Measurements from ENCODE around the gene GSTM1. TPM values are rescaled to one million over a fixed set of nuclear protein-coding genes. Genes with fewer than 3 reads are reported as not detected.
"Not testable (repeated sequence)": the region's sequence is repeated elsewhere in the genome, so short reads cannot be mapped to it uniquely, and the experiment has no call there.

Gene GSTM1
- total and polyA plus RNA-seq, 2 donors (not counting 1 experiment from before 2014, with no cell fraction given), result 30.5 to 40.0 TPM

- H3K9me3 Mint-ChIP-seq (ENCODE audit: insufficient read depth); ATAC-seq (ENCODE audit: low read depth); H3K4me3 Mint-ChIP-seq; H3K36me3 ChIP-seq (replicated peaks in 1 of 2; ENCODE audit: control extremely low read depth in 1 of 2, control insufficient read depth in 1 of 2, extremely low read depth in 1 of 2, insufficient read depth in 2 of 2, low read length in 1 of 2); H3K9ac ChIP-seq (ENCODE audit: low read length); H3K4me1 Mint-ChIP-seq; H3K27ac ChIP-seq (ENCODE audit: low read length in 2 of 2); H3K27me3 ChIP-seq (replicated peaks in 1 of 4; ENCODE audit: control extremely low read depth in 1 of 4, control insufficient read depth in 3 of 4, insufficient read depth in 4 of 4, low read length in 3 of 4); H3K4me1 ChIP-seq (ENCODE audit: control insufficient read depth in 2 of 2, insufficient read depth in 2 of 2, low read length in 2 of 2); H3K4me2 ChIP-seq (replicated peaks; ENCODE audit: low read depth, low read length, poor library complexity, severe bottlenecking); H3K27ac Mint-ChIP-seq; intact Hi-C loops (cut with micrococcal nuclease); POLR2A ChIA-PET; H3K79me2 ChIP-seq (ENCODE audit: control insufficient read depth, insufficient read depth, low read length); DNase-seq; H2AFZ ChIP-seq (ENCODE audit: insufficient read depth, low read depth, low read length, poor library complexity, severe bottlenecking); H3K9me3 ChIP-seq (ENCODE audit: control extremely low read depth in 1 of 3, control insufficient read depth in 2 of 3, insufficient read depth in 1 of 3, low read length in 2 of 3); H3K4me3 ChIP-seq (ENCODE audit: control extremely low read depth in 1 of 5, extremely low read depth in 1 of 5, insufficient read depth in 1 of 5, low read depth in 2 of 5, low read length in 4 of 5); H3K27me3 Mint-ChIP-seq; H4K20me1 ChIP-seq (ENCODE audit: control insufficient read depth, insufficient read depth, low read length, poor library complexity, severe bottlenecking): not testable (repeated sequence)
- CTCF ChIA-PET, result interaction anchor here (1.1 kb wide), 1 partner anchor 55 kb away, joined by 4 read pairs; no protein-coding TSS in a partner anchor
- no CpG with 5 or more reads among the region's 3 CpGs for WGBS (ENCODE audit: insufficient coverage)
Observed at GRCh38 chr1:109695138-109695537, 7.5 kb downstream of the GSTM1 start.

- H3K9ac ChIP-seq (ENCODE audit: low read length), result no peak overlapping the region
- H3K4me1 Mint-ChIP-seq, result no peaks in the 10 kb centered on the region
- DNase-seq (no peak), ATAC-seq (ENCODE audit: low read depth) (no peak)
- H3K27me3 ChIP-seq (replicated peaks in 1 of 4; ENCODE audit: control extremely low read depth in 1 of 4, control insufficient read depth in 3 of 4, insufficient read depth in 4 of 4, low read length in 3 of 4), result no peaks in the 10 kb centered on the region
- no peak overlapping the region for H3K4me3 ChIP-seq (ENCODE audit: control extremely low read depth in 1 of 5, extremely low read depth in 1 of 5, insufficient read depth in 1 of 5, low read depth in 2 of 5, low read length in 4 of 5)
- WGBS (ENCODE audit: insufficient coverage), result no CpG with 5 or more reads among the region's 4 CpGs
- no peak overlapping the region for H3K27ac ChIP-seq (ENCODE audit: low read length in 2 of 2)
- ChIA-PET POLR2A (no interaction called here), CTCF (no interaction called here)
- H3K9me3 ChIP-seq (ENCODE audit: control extremely low read depth in 1 of 3, control insufficient read depth in 2 of 3, insufficient read depth in 1 of 3, low read length in 2 of 3), result no peaks in the 10 kb centered on the region
- TF ChIP-seq, protein P1, sequence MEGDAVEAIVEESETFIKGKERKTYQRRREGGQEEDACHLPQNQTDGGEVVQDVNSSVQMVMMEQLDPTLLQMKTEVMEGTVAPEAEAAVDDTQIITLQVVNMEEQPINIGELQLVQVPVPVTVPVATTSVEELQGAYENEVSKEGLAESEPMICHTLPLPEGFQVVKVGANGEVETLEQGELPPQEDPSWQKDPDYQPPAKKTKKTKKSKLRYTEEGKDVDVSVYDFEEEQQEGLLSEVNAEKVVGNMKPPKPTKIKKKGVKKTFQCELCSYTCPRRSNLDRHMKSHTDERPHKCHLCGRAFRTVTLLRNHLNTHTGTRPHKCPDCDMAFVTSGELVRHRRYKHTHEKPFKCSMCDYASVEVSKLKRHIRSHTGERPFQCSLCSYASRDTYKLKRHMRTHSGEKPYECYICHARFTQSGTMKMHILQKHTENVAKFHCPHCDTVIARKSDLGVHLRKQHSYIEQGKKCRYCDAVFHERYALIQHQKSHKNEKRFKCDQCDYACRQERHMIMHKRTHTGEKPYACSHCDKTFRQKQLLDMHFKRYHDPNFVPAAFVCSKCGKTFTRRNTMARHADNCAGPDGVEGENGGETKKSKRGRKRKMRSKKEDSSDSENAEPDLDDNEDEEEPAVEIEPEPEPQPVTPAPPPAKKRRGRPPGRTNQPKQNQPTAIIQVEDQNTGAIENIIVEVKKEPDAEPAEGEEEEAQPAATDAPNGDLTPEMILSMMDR (IDR thresholded peaks at IDR 0.05), result no peak
- TF ChIP-seq EZH2 (IDR thresholded peaks at IDR 0.05; ENCODE audit: borderline replicate concordance, insufficient read depth, low read depth, low read length, poor library complexity, severe bottlenecking), result no peak
- H2AFZ ChIP-seq (ENCODE audit: insufficient read depth, low read depth, low read length, poor library complexity, severe bottlenecking), result no peak overlapping the region
- no peaks in the 10 kb centered on the region for H4K20me1 ChIP-seq (ENCODE audit: control insufficient read depth, insufficient read depth, low read length, poor library complexity, severe bottlenecking)
- no peaks in the 10 kb centered on the region for H3K9me3 Mint-ChIP-seq (ENCODE audit: insufficient read depth)
- H3K4me1 ChIP-seq (ENCODE audit: control insufficient read depth in 2 of 2, insufficient read depth in 2 of 2, low read length in 2 of 2), result no peaks in the 10 kb centered on the region
- H3K36me3 ChIP-seq (replicated peaks in 1 of 2; ENCODE audit: control extremely low read depth in 1 of 2, control insufficient read depth in 1 of 2, extremely low read depth in 1 of 2, insufficient read depth in 2 of 2, low read length in 1 of 2), result no peaks in the 10 kb centered on the region
- intact Hi-C loops (cut with micrococcal nuclease), result no loop called here
- no peaks in the 10 kb centered on the region for H3K79me2 ChIP-seq (ENCODE audit: control insufficient read depth, insufficient read depth, low read length)
- no peak overlapping the region for H3K4me2 ChIP-seq (replicated peaks; ENCODE audit: low read depth, low read length, poor library complexity, severe bottlenecking)
- no peak overlapping the region for H3K27ac Mint-ChIP-seq
- H3K27me3 Mint-ChIP-seq, result no peaks in the 10 kb centered on the region
- H3K4me3 Mint-ChIP-seq, result no peak overlapping the region
Observed at GRCh38 chr1:109697066-109697465, 9.4 kb downstream of the GSTM1 start.

DNA sequence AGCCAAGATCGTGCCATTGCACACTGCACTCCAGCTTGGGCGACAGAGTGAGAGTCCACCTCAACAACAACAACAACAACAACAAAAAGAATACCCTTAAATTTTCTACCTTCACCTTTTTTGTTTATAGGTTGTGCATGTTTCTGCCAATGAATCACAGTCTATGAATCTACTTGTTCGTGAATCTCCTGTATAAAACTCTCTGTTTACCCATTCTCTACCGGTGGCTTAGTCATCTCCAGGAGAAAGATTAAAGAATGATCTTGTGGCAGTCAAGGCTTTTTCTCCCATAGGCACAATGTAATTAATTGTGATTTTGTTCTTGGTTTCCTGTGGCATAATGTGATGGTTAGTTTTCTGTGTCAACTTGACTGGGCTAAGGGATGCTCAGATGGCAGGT lies 10.2 kb downstream of the GSTM1 start:
- H3K4me3 Mint-ChIP-seq; DNase-seq; H3K27me3 ChIP-seq (replicated peaks in 1 of 4; ENCODE audit: control extremely low read depth in 1 of 4, control insufficient read depth in 3 of 4, insufficient read depth in 4 of 4, low read length in 3 of 4); H3K79me2 ChIP-seq (ENCODE audit: control insufficient read depth, insufficient read depth, low read length); H3K4me1 ChIP-seq (ENCODE audit: control insufficient read depth in 2 of 2, insufficient read depth in 2 of 2, low read length in 2 of 2); H3K9me3 ChIP-seq (ENCODE audit: control extremely low read depth in 1 of 3, control insufficient read depth in 2 of 3, insufficient read depth in 1 of 3, low read length in 2 of 3); H3K27ac Mint-ChIP-seq; H2AFZ ChIP-seq (ENCODE audit: insufficient read depth, low read depth, low read length, poor library complexity, severe bottlenecking); intact Hi-C loops (cut with micrococcal nuclease); CTCF ChIA-PET; H3K27me3 Mint-ChIP-seq; ATAC-seq (ENCODE audit: low read depth); H3K36me3 ChIP-seq (replicated peaks in 1 of 2; ENCODE audit: control extremely low read depth in 1 of 2, control insufficient read depth in 1 of 2, extremely low read depth in 1 of 2, insufficient read depth in 2 of 2, low read length in 1 of 2); H3K4me1 Mint-ChIP-seq; H3K9ac ChIP-seq (ENCODE audit: low read length); H4K20me1 ChIP-seq (ENCODE audit: control insufficient read depth, insufficient read depth, low read length, poor library complexity, severe bottlenecking); H3K4me2 ChIP-seq (replicated peaks; ENCODE audit: low read depth, low read length, poor library complexity, severe bottlenecking); H3K27ac ChIP-seq (ENCODE audit: low read length in 2 of 2); H3K4me3 ChIP-seq (ENCODE audit: control extremely low read depth in 1 of 5, extremely low read depth in 1 of 5, insufficient read depth in 1 of 5, low read depth in 2 of 5, low read length in 4 of 5); H3K9me3 Mint-ChIP-seq (ENCODE audit: insufficient read depth); POLR2A ChIA-PET: not testable (repeated sequence)
- WGBS (ENCODE audit: insufficient coverage), result no CpG with 5 or more reads among the region's 4 CpGs
